A549 (cell line): ENCODE data around the gene FOXO1.

Experiments used
- CTCF ChIP-seq: fragments of >200 bp; sonication (Bioruptor Twin); formaldehyde crosslinking; IDR thresholded peaks from 3 replicates; pipeline ENCODE4 v1.5.1; 2016
- EP300 ChIP-seq, 2 experiments: fragments of >200 bp; sonication (Bioruptor Twin); formaldehyde crosslinking; IDR thresholded peaks; 2 replicates in 1 of 2; 3 replicates in 1 of 2; pipeline ENCODE4 v1.6.1; 2016 to 2017
- ESRRA ChIP-seq: fragments of 150-350 bp; IDR thresholded peaks from 2 replicates; pipeline ENCODE4 v1.6.1; 2014; ENCODE audit warnings: mild to moderate bottlenecking, low read length, borderline replicate concordance
- JUNB ChIP-seq: fragments of >200 bp; sonication (Bioruptor Twin); formaldehyde crosslinking; IDR thresholded peaks from 2 replicates; pipeline ENCODE4 v1.6.1; 2016
- KDM1A ChIP-seq: fragments of 200-600 bp; sonication (generic); IDR thresholded peaks from 2 replicates; pipeline ENCODE4 v1.6.1; 2016; ENCODE audit warnings: low read depth, mild to moderate bottlenecking
- KDM5A ChIP-seq: fragments of 200-600 bp; sonication (generic); IDR thresholded peaks from 2 replicates; pipeline ENCODE4 v1.6.1; 2016; ENCODE audit warnings: antibody characterized with exemption, mild to moderate bottlenecking
- POLR2A ChIP-seq: IDR thresholded peaks from 2 replicates; pipeline ENCODE4 v1.6.1; 2012; ENCODE audit warnings: mild to moderate bottlenecking, low read length
- RAD21 ChIP-seq, 2 experiments: fragments of >200 bp in 1 of 2; sonication (Bioruptor Twin) in 1 of 2; formaldehyde crosslinking in 1 of 2; IDR thresholded peaks in 1 of 2; conservative IDR thresholded peaks in 1 of 2; 2 replicates in 1 of 2; 3 replicates in 1 of 2; pipeline ENCODE4 v1.6.1; 2012 to 2018; ENCODE audit warnings: inconsistent platforms in 1 of 2
- RFX5 ChIP-seq: fragments of 450-650 bp; IDR thresholded peaks from 2 replicates; pipeline ENCODE4 v1.7.1; 2014; ENCODE audit warnings: antibody characterized with exemption, mild to moderate bottlenecking, moderate library complexity

DNA sequence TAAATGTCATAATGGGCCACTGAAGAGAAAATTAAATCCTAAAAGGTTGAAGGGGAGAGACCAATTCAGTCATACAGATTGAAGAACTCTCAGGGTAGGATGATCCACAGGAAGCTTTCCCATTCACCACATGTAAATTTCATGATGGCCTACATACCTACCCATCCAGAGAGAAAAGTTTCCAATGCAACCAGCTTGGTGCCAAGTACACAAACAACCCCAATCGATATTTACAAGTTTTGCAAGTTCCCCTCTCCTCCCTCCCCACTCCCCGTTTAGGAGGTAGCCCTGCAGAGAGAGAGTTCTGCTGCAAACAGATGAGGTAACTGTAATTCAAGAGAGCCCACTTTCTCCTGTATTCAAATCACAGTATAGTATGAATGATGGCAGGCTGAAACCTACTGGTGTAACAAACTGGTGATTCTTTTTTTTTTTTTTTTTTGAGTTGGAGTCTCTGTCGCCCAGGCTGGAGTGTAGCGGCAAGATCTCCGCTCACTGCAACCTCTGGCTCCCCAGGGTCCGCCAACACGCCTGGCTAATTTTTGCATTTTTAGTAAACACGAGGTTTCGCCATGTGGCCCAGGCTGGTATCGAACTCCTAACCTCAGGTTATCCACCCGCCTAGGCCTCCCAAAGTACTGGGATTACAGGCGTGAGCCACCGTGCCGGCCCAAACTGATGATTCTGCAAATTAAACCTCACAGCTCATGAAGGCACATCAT is 14.4 kb downstream of the FOXO1 start:
- no peak for TF ChIP-seq CTCF
- no peak for TF ChIP-seq EP300 (IDR thresholded peaks at IDR 0.05)
- TF ChIP-seq ESRRA, result no peak
- TF ChIP-seq KDM1A, result no peak
- TF ChIP-seq KDM5A, result no peak
- TF ChIP-seq POLR2A, result no peak
- TF ChIP-seq JUNB, result no peak
- no peak for TF ChIP-seq RFX5
- no peak for TF ChIP-seq RAD21 (conservative IDR thresholded peaks at IDR 0.05 in 1 of 2, IDR thresholded peaks at IDR 0.05 in 1 of 2)
